Mucosa of descending colon (tissue), 3 donors: ENCODE measurements around the gene CYLD. TPM values are rescaled to one million over a fixed set of nuclear protein-coding genes. Genes with fewer than 3 reads are reported as not detected.

Source experiments
- ATAC-seq: fragments of 200-7000 bp; cut with Tn5 transposase; one replicate; pipeline ENCODE4 v1.9.1; 2020; ENCODE audit warnings: mild to moderate bottlenecking, moderate library complexity
- DNase-seq, 3 donors: peaks; one replicate each; pipeline ENCODE4 v3.0.0-alpha.2; 2020
- H3K36me3 ChIP-seq: fragments of 200-600 bp; one replicate; pipeline ENCODE4 v1.8.0; 2021; ENCODE audit warnings: low read depth, mild to moderate bottlenecking
- H3K4me1 ChIP-seq: fragments of 200-600 bp; one replicate; pipeline ENCODE4 v1.8.0; 2021; ENCODE audit warnings: low read depth, mild to moderate bottlenecking
- H3K4me3 ChIP-seq: fragments of 200-600 bp; one replicate; pipeline ENCODE4 v1.8.0; 2021; ENCODE audit warnings: mild to moderate bottlenecking
- H3K9me3 ChIP-seq: fragments of 200-600 bp; one replicate; pipeline ENCODE4 v1.8.0; 2021; ENCODE audit warnings: mild to moderate bottlenecking
- intact Hi-C, 2 donors: fragments of 100-400 bp; cut with DNase I in 1 of 2; cut with micrococcal nuclease in 1 of 2; formaldehyde crosslinking; loops; one replicate each; pipeline versions ENCODE4 v1.11.0 to v1.11.1; 2022; cut with DNase I, micrococcal nuclease
- total RNA-seq, 3 donors: library from RNA; stranded (reverse); fragmentation: NEBNext Ultra II Directional in 2 of 3; extraction: Animal tissue kit (Norgen Biotek cat#: 25700) in 2 of 3; gene quantifications; one replicate each; pipeline versions ENCODE4 v1.2.1 to v1.2.4, GENCODE V29; 2021 to 2023
- TF ChIP-seq, protein P1 (sequence below): fragments of 200-600 bp; IDR thresholded peaks from one replicate; pipeline ENCODE4 v1.8.0; 2022; ENCODE audit warnings: antibody characterized with exemption, mild to moderate bottlenecking
- donor health status: DM: no; HTN: no; CAD: no; lungs with moderate emphysema.
- donor health status: DM: no; HTN: no; CAD: no.
- donor health status: DM: no; HTN: yes; CAD: no.

Gene CYLD
- total RNA-seq, 3 donors from 2014 or later = 24.7 to 44.4 (median 35.5) TPM

DNA sequence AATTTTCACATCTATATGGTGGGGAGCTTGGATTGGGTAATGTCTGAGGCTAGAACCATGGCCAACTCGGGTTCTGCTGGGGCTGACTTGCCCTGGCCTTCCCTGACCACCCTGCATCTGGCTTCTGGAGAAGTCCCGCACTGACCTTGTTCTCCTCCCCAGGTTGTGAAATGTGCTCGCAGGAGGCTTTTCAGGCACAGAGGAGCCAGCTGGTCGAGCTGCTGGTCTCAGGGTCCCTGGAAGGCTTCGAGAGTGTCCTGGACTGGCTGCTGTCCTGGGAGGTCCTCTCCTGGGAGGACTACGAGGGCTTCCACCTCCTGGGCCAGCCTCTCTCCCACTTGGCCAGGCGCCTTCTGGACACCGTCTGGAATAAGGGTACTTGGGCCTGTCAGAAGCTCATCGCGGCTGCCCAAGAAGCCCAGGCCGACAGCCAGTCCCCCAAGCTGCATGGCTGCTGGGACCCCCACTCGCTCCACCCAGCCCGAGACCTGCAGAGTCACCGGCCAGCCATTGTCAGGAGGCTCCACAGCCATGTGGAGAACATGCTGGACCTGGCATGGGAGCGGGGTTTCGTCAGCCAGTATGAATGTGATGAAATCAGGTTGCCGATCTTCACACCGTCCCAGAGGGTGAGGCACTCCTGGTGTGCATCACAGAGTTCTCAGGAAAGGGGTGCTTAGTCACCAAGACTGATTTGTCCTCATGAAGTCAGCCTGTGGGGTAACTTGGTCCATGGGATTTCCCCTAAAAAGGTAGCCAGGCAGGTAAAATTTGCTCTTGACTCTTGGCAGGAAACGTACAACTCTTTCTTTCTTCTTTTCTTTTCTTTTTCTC, 42.3 kb upstream of the CYLD start:
- TF ChIP-seq, protein P1, sequence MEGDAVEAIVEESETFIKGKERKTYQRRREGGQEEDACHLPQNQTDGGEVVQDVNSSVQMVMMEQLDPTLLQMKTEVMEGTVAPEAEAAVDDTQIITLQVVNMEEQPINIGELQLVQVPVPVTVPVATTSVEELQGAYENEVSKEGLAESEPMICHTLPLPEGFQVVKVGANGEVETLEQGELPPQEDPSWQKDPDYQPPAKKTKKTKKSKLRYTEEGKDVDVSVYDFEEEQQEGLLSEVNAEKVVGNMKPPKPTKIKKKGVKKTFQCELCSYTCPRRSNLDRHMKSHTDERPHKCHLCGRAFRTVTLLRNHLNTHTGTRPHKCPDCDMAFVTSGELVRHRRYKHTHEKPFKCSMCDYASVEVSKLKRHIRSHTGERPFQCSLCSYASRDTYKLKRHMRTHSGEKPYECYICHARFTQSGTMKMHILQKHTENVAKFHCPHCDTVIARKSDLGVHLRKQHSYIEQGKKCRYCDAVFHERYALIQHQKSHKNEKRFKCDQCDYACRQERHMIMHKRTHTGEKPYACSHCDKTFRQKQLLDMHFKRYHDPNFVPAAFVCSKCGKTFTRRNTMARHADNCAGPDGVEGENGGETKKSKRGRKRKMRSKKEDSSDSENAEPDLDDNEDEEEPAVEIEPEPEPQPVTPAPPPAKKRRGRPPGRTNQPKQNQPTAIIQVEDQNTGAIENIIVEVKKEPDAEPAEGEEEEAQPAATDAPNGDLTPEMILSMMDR = no peak
- no peak for ATAC-seq

DNA sequence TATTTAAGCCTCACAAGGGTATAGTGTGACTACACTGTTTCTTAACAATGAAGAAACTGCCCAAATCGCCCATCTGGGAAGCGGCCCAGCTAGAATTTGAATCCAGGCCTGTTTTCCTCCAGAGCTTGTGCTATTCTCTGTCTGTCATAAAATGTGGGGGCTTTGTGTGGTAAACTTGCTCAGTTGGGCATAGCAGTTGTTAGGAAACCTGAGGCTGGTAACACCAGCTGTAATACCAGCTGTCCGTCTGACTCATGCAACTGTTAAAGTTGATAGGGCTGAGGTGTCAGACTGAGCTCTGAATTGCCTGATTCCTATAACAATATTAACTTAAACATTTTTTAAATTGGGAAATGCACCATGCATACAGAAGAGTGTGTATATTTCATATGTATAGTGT, 39.2 kb upstream of the CYLD start:
- Histone ChIP-seq H3K9me3 (peaks cover 14% of the 10 kb centered on the region), H3K36me3 (no peaks in the 10 kb centered on the region), H3K4me3 (no peak overlapping the region), H3K4me1 (no peaks in the 10 kb centered on the region)
- no peak for ATAC-seq
- TF ChIP-seq, protein P1 = no peak
- DNase-seq = no peak
- intact Hi-C loops = no loop called here

More for the DNA sequence above, 42.3 kb upstream of the CYLD start:
- intact Hi-C loops = no loop called here
- peaks cover 16% of the 10 kb centered on the region for H3K4me1 ChIP-seq
- peaks cover 10% of the 10 kb centered on the region for H3K9me3 ChIP-seq
- no peak overlapping the region for H3K4me3 ChIP-seq
- no peaks in the 10 kb centered on the region for H3K36me3 ChIP-seq
- peak in 1 of 3 donors; percentile 62 for DNase-seq

DNA sequence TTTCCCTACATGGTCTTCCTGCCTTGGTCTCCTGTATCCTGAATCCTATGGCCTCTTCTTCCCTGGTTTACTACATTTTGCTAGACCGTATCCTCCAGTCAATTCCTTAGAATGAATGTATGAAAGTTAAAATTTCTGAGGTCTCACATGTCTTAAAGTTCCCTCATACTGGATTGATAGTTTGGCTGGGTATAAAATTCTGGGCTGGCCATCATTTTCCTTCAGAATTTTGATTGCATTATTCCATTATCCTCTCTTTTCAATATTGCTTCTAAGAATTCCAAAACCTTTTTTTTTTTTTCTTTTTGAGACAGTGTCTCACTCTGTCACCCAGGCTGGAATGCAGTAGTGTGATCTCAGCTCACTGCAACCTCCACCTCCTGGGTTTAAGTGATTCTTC, 37.6 kb upstream of the CYLD start:
- intact Hi-C loops = no loop called here
- DNase-seq (no peak), ATAC-seq (no peak)
- Histone ChIP-seq H3K9me3 (peaks cover 14% of the 10 kb centered on the region), H3K36me3 (no peaks in the 10 kb centered on the region), H3K4me1 (no peaks in the 10 kb centered on the region), H3K4me3 (no peak overlapping the region)
- TF ChIP-seq, protein P1 = no peak

DNA sequence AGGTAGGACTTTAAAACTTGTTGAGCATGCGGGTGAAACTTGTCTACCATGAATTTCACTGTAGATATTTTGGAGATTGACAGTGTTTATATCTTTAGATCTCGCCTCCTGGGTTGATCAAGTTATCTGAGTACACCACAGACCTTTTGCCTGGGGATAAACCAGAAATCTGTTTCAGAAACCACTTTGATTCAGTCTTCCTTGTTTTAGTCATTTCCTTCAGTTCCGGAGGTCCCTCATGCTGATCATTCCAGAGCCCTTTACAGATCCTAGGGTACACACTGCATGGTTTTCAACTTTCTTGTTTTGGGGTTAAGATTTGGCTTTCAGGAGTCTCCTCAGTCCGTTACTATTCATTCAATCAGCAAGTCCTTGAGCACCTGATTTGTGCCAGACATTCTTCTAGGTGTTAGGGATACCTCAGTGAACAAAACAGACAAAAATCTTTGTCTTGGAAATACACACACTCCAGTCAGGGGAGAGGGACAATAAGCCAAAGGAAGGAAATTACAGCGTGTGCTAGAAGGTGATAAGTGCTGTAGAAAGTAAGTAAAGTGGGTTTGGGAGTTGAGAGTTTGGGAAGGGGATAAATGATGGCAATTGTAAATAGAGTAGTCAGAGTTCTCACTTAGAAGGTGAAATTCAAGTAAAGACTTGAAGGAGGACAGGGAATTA, 36.3 kb upstream of the CYLD start:
- Histone ChIP-seq H3K4me1 (no peaks in the 10 kb centered on the region), H3K36me3 (no peaks in the 10 kb centered on the region), H3K4me3 (no peak overlapping the region), H3K9me3 (peaks cover 14% of the 10 kb centered on the region)
- TF ChIP-seq, protein P1 = no peak
- ATAC-seq (no peak), DNase-seq (no peak)
- intact Hi-C loops = no loop called here

DNA sequence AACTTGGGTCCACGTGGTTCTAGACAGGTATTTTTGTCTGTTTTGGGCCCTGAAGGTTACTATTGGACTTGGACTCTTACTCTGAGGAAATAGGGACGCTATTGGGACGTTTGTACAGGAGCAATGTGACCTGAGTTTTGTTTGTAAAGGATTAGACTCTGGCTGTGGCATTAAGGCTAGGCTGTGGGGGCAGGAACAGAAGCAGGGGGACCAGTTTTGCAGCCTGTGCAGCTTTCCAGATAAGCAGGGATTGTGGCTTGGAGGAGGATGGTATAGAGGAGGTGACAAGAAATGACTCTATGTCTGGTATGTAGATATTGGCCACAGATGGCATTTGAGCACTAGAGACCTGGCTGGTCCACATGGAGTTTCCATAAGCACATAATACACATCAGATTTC, 35.6 kb upstream of the CYLD start:
- DNase-seq (no peak), ATAC-seq (no peak)
- Histone ChIP-seq H3K36me3 (no peaks in the 10 kb centered on the region), H3K4me1 (no peaks in the 10 kb centered on the region), H3K9me3 (peaks cover 14% of the 10 kb centered on the region), H3K4me3 (no peak overlapping the region)
- TF ChIP-seq, protein P1 = no peak
- intact Hi-C loops = no loop called here
